Measurements from ENCODE around the gene FFAR3. TPM values are rescaled to one million over a fixed set of nuclear protein-coding genes. Genes with fewer than 3 reads are reported as not detected.

Gene FFAR3
- total RNA-seq = not detected in 2 replicates

GRCh38 chr19:35357867-35358573 lies at the start of gene FFAR3:
Gene FFAR3 (plus strand): TSS chr19:35358460. CDS start chr19:35358891, 431 bp downstream.

GRCh38 chr19:35328851-35329285 lies 29.4 kb upstream of the FFAR3 start, which contains the start of gene CD22:
Gene CD22 (plus strand): TSS chr19:35329187. CDS start chr19:35332041, 2,854 bp downstream.

GRCh38 chr19:35347171-35347929 lies 10.9 kb upstream of the FFAR3 start, which contains the start of gene FFAR1:
Gene FFAR1 (plus strand): TSS chr19:35347902. CDS start chr19:35351552, 3,650 bp downstream.

GRCh38 chr19:35370722-35371121 lies 12.5 kb downstream of the FFAR3 start, which contains the start of gene GPR42:
Gene GPR42 (plus strand): TSS chr19:35371068. CDS start chr19:35371360, 292 bp downstream.

Other genes starting within 250 kb of the FFAR3 start
- gene FXYD3, start 242.6 kb upstream of the FFAR3 start, total RNA-seq = not detected in 2 replicates
- gene LGI4, start 223.4 kb upstream of the FFAR3 start, total RNA-seq = not detected in 2 replicates
- not detected in 2 replicates for gene FXYD1, start 219.6 kb upstream of the FFAR3 start, total RNA-seq
- not detected in 2 replicates for gene FXYD7, start 215.2 kb upstream of the FFAR3 start, total RNA-seq
- 158 and 167 TPM in 2 replicates for gene FXYD5, start 203.7 kb upstream of the FFAR3 start, total RNA-seq
- not detected in 2 replicates for gene FAM187B, start 129.7 kb upstream of the FFAR3 start, total RNA-seq
- 0.86 and 3.4 TPM in 2 replicates for gene LSR, start 109.5 kb upstream of the FFAR3 start, total RNA-seq
- gene USF2, start 89.5 kb upstream of the FFAR3 start, total RNA-seq = 38.1 and 59.7 TPM in 2 replicates
- gene HAMP, start 75.9 kb upstream of the FFAR3 start, total RNA-seq = not detected in 2 replicates
- gene MAG, start 66.3 kb upstream of the FFAR3 start, total RNA-seq = not detected in 2 replicates
- gene CD22, start 29.3 kb upstream of the FFAR3 start, total RNA-seq = 0.71 and 1.4 TPM in 2 replicates
- not detected in 2 replicates for gene FFAR1, start 10.6 kb upstream of the FFAR3 start, total RNA-seq
- not detected in 2 replicates for gene GPR42, start 12.6 kb downstream of the FFAR3 start, total RNA-seq
- gene FFAR2, start 89.8 kb downstream of the FFAR3 start, total RNA-seq = not detected in 2 replicates
- gene KRTDAP, start 132.0 kb downstream of the FFAR3 start, total RNA-seq = not detected in 2 replicates
- gene DMKN, start 155.2 kb downstream of the FFAR3 start, total RNA-seq = 11.0 and 12.1 TPM in 2 replicates
- gene SBSN, start 169.9 kb downstream of the FFAR3 start, total RNA-seq = 1.4 and 3.9 TPM in 2 replicates
- gene GAPDHS, start 175.0 kb downstream of the FFAR3 start, total RNA-seq = not detected in 2 replicates
- gene TMEM147, start 187.2 kb downstream of the FFAR3 start, total RNA-seq = 94.5 and 116 TPM in 2 replicates
- gene ATP4A, start 205.2 kb downstream of the FFAR3 start, total RNA-seq = not detected in 2 replicates
- gene PMIS2, start 227.7 kb downstream of the FFAR3 start, total RNA-seq = not detected in 2 replicates

All from myometrial cell (primary cell).